Lung (tissue), 12 donors: ENCODE results near the gene SLC26A11. TPM values are rescaled to one million over a fixed set of nuclear protein-coding genes. Genes with fewer than 3 reads are reported as not detected.

Experiments used
- ATAC-seq: fragments of 200-7000 bp; cut with Tn5 transposase; one replicate; pipeline ENCODE4 v1.9.1; 2020; ENCODE audit warnings: moderate number of reproducible peaks; ENCODE audit not compliant: insufficient read depth, low FRiP score
- DNase-seq, 3 donors: peaks; one replicate each; pipeline ENCODE4 v3.0.0-alpha.2; 2013 to 2017
- H3K27ac ChIP-seq, 2 donors: one replicate each; pipeline ENCODE4 v1.5.1; 2013; ENCODE audit warnings: mild to moderate bottlenecking in 2 of 2, moderate library complexity in 2 of 2, control low read depth in 1 of 2, inconsistent platforms in 1 of 2, low read depth in 1 of 2, low read length in 1 of 2
- H3K27me3 ChIP-seq, 3 donors: one replicate each; pipeline ENCODE4 v1.5.1; 2013; ENCODE audit warnings: low read length in 2 of 3; ENCODE audit not compliant: control insufficient read depth in 3 of 3, insufficient read depth in 3 of 3
- H3K36me3 ChIP-seq, 4 donors: one replicate each; pipeline ENCODE4 v1.5.1; 2013; ENCODE audit warnings: low read length in 4 of 4, mild to moderate bottlenecking in 1 of 4, moderate library complexity in 1 of 4; ENCODE audit not compliant: control insufficient read depth in 4 of 4, insufficient read depth in 4 of 4
- H3K4me1 ChIP-seq, 5 donors: one replicate each; pipeline ENCODE4 v1.5.1; 2013; ENCODE audit warnings: low read length in 5 of 5, mild to moderate bottlenecking in 2 of 5, moderate library complexity in 1 of 5; ENCODE audit not compliant: control insufficient read depth in 5 of 5, insufficient read depth in 5 of 5
- H3K4me3 ChIP-seq: one replicate; pipeline ENCODE4 v1.5.1; 2013; ENCODE audit warnings: mild to moderate bottlenecking, control low read depth, moderate library complexity
- H3K9ac ChIP-seq, 2 donors: one replicate each; pipeline ENCODE4 v1.5.1; 2013; ENCODE audit warnings: low read length in 2 of 2, control low read depth in 1 of 2; ENCODE audit not compliant: insufficient read depth in 1 of 2
- H3K9me3 ChIP-seq, 4 donors: one replicate each; pipeline ENCODE4 v1.5.1; 2013; ENCODE audit warnings: low read length in 3 of 4, mild to moderate bottlenecking in 1 of 4, moderate library complexity in 1 of 4; ENCODE audit not compliant: control insufficient read depth in 4 of 4, insufficient read depth in 3 of 4
- WGBS, 2 donors: extraction: QIAGEN DNeasy Blood & Tissue Kit; methylation state at CpG; one replicate each; pipeline ENCODE4 v1.1.7; 2013; 5-methylcytosine and 5-hydroxymethylcytosine counted together
- polyA plus RNA-seq, 2 donors: library from polyadenylated mRNA; stranded (reverse); fragments of 200-250 nt; gene quantifications; one replicate each; pipeline ENCODE4 v1.2.1, GENCODE V29; 2013
- total RNA-seq, 2 donors: library from RNA; depleted of rRNA in 1 of 2; stranded (reverse); fragments of >200 nt in 1 of 2; gene quantifications; one replicate each; pipeline ENCODE4 v1.2.1, GENCODE V29; 2014 to 2021
- TF ChIP-seq, protein P1 (sequence below): IDR thresholded peaks from 2 replicates; pipeline ENCODE4 v1.5.1; 2012; ENCODE audit warnings: mild to moderate bottlenecking; ENCODE audit errors: control extremely low read depth, extremely low read depth
- donor health status: control.
- donor health status: control.
- donor health status: Bipolar disorder and iron deficiency.
- donor health status: healthy.
- donor health status: DM: yes; HTN: yes; CAD: no.

SLC26A11 gene
- total and polyA plus RNA-seq, 4 donors = 25.0 to 37.0 (median 31.0) TPM

DNA sequence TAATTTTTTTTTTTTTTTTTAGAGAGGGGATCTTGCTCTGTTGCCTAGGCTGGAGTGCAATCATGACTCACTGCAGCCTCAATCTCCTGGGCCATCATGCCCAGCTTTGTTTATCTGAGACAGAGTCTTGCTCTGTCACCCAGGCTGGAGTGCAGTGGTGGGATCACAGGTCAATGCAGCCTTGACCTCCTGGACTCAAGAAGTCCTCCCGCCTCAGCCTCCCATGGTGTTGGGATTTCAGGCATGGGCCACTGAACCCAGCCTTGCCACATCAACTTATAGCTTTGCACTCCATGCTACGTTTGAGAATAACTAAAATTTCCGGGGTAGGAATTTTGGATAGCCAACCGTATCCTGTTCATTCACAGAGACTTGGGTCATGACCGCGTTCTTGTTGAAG is 71.0 kb downstream of the SLC26A11 start:
- 94 to 97% methylated on average over 6 of the region's 6 CpGs for WGBS, 2 donors

DNA sequence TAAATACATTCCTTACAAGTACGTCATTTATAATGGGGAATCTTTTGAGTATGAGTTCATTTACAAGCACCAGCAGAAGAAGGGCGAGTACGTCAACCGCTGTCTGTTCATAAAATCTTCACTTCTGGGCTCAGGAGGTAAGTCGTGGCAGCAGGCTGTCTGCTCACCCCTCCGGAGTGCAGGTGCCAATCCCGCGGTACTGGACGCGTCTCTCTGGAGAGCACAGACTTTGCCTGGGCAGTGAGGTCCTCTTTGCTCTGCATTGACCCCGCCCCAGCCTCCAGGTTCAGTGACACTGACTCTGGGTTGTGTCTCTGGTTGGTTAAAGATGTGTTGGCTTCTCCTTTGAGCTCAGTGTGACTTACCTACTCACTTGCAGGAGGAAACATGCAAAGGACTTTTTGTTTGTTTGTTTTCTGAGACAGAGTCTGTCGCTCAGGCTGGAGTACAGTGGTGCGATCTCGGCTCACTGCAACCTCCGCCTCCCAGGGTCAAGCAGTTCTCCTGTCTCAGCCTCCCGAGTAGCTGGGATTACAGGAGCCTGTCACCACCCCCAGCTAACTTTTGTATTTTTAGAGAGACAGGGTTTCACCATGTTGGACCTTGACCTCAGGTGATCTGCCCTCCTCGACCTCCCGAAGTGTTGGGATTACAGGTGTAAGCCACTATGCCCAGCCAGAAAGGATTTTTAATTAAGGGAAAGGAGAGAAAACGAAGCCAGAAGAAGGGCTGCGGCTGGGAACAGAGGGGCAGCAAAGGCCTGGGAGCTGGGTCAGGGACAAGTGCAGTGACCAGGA is 71.7 kb downstream of the SLC26A11 start:
- DNase-seq (no peak), ATAC-seq (no peak)
- 96 to 97% methylated on average over 20 of the region's 20 CpGs for WGBS, 2 donors
- no peak overlapping the region for H3K9ac ChIP-seq
- no peaks in the 10 kb centered on the region for H3K9me3 ChIP-seq
- H3K4me3 ChIP-seq = no peak overlapping the region
- peaks cover 17 to 76% (median 46%) of the 10 kb centered on the region in 4 donors for H3K36me3 ChIP-seq
- no peaks in the 10 kb centered on the region for H3K27me3 ChIP-seq
- H3K27ac ChIP-seq = no peak overlapping the region
- no peaks in the 10 kb centered on the region for H3K4me1 ChIP-seq
- TF ChIP-seq, protein P1, sequence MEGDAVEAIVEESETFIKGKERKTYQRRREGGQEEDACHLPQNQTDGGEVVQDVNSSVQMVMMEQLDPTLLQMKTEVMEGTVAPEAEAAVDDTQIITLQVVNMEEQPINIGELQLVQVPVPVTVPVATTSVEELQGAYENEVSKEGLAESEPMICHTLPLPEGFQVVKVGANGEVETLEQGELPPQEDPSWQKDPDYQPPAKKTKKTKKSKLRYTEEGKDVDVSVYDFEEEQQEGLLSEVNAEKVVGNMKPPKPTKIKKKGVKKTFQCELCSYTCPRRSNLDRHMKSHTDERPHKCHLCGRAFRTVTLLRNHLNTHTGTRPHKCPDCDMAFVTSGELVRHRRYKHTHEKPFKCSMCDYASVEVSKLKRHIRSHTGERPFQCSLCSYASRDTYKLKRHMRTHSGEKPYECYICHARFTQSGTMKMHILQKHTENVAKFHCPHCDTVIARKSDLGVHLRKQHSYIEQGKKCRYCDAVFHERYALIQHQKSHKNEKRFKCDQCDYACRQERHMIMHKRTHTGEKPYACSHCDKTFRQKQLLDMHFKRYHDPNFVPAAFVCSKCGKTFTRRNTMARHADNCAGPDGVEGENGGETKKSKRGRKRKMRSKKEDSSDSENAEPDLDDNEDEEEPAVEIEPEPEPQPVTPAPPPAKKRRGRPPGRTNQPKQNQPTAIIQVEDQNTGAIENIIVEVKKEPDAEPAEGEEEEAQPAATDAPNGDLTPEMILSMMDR = no peak

More for the DNA sequence above, 71.0 kb downstream of the SLC26A11 start:
- Histone ChIP-seq H3K27me3 (no peaks in the 10 kb centered on the region), H3K36me3 (peaks cover 17 to 73% (median 40%) of the 10 kb centered on the region in 4 donors), H3K4me3 (no peak overlapping the region), H3K9ac (no peak overlapping the region), H3K27ac (no peak overlapping the region), H3K9me3 (no peaks in the 10 kb centered on the region), H3K4me1 (no peaks in the 10 kb centered on the region)
- DNase-seq (no peak), ATAC-seq (no peak)
- TF ChIP-seq, protein P1 = no peak

DNA sequence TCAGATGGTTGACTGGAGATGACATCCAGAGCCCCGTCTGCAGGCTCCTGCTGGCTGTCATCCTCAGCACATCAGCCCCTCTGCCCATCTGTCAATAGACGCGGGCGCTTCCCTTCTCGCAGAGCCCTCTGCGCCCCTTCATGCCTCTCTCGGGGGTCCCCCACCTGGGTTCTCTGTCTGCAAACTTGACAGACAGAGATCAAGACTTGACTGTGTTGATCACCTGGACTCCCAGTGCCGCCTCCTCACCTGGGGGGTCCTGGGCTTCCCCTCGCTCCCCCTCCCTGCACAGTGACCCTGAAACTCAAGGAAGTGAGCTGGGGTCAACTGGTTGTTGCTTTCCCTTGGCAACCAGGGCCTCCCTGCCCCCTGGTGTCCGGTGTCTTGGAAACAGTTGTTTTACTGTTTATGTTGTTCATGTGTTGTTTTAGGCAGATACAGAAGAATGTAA is 72.3 kb downstream of the SLC26A11 start:
- H3K27me3 ChIP-seq = no peaks in the 10 kb centered on the region
- peaks cover 17 to 76% (median 47%) of the 10 kb centered on the region in 4 donors for H3K36me3 ChIP-seq
- ATAC-seq (no peak), DNase-seq (peak in 1 of 3 donors; percentile 12)
- WGBS, 2 donors = 94 to 95% methylated on average over 10 of the region's 10 CpGs
- H3K4me1 ChIP-seq = no peaks in the 10 kb centered on the region
- no peaks in the 10 kb centered on the region for H3K9me3 ChIP-seq
- H3K27ac ChIP-seq = no peak overlapping the region
- TF ChIP-seq, protein P1 = no peak
- no peak overlapping the region for H3K4me3 ChIP-seq
- H3K9ac ChIP-seq = no peak overlapping the region
